ENCODE data around the gene SP2.

Gene SP2

DNA sequence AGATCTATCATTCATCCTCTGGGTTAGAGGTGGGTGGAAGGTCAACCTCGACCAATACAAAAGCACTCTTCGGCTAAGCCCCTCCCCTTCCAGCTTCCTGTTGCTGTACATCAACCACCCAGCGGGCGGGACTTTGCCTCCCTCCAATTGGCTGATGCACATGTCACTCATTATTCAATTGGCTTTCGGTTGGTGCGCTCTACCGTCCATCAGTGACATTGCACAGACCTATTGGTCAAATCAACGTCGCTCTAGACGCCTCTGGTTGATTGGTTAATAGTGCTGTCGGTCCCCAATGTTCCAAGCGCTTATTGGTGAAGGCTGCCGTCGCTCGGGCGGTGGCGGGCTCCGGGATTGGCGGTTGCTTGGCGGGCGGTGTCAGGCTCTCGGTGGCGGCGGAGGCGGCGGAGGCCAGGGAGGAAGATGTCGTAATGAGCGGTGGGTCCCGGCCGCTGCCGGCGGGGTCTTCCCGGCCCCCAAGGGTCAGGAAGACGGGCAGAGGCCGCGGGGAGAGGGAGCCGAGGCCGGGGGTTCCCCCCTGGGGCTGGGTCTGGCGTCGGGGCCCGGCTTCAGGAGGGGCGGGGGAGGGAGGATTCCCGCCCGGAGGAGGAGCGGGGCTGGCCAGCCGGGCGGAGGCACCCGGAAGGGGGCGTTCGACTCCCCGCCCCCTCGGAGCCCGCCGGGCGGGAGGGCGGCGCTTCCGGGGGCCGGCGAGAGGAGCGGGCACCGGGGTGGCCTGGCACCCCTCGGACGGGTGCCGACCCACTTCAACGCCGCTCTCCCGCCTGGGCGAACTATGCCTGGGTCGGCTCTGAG is at the start of gene SP2:
Gene SP2, plus strand, starts transcription at position 381 of the 816 bp plus-strand sequence. Its CDS starts 51 bp downstream, at position 432.
- peak; percentile 97 for DNase-seq (ENCODE audit: low read depth)

DNA sequence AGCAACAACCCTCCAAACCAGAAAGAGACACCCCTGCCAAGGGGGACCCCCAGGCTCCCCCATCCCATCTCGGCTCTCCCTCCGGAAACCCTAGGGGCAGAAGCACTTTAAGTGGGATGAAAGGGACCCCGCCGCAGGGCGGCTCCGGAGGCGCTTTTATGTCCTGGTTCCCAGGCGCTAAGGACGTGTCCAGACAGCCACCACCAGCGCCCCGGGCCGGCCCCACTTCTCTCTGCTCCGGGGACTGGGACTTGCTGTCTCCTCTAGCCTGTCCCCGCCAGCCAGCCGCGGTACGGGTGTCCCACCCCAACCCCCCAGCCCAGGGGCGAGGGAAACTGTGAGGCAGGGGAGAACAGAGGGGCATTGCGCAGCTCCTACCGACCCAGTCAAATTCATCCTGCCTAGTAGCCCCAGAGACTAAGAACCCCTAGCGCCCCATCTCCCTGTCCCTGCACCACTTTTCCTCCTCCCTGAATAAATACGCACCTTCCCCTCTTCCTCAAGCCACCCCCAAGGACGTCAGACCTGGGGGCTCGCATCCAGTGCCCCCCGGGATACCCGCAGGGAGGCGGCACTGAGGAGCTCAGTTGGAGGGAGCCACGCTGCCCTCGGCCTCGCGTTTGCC is 49.2 kb upstream of the SP2 start:
- DNase-seq (ENCODE audit: low read depth) = no peak

DNA sequence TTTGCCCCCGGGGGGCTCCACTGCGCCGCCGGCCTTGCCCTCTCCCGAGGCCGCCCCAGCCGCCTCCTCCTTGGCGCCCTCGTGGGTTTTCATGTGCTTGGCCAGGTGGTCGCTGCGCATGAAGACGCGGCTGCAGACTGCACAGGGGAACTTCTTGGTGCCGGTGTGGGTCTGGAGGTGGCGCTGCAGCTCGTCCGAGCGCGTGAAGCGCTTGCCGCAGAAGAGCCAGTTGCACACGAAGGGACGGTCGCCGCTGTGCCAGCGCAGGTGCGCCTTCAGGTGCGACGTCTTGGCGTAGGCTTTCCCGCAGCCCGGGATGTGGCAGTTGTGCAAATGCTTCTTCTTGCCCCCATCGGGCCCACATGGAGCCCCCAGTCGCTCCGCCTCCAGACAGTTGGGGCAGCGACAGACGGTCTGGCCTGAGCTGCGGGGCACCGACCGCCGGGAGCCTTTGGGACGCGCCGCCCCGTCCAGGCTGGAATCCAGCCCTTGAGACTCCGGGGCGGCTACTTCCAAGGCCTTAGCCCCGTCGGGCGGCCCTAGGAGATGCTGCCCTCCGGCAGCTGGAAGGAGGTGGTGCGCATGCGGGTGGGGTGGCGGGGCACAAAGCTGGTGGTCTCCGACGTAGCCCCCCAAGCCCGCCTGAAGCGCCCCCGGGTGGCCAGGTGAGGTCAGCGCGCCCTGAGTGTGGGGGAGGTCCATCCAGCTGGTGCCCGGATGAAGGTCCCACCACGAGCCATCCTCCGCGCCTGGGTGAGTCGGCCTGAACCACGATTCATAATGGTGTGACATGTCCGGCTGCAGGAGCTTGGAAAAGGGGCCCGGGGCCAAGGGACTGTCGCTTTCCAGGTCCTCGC is 48.5 kb upstream of the SP2 start:
- no peak for DNase-seq (ENCODE audit: low read depth)

DNA sequence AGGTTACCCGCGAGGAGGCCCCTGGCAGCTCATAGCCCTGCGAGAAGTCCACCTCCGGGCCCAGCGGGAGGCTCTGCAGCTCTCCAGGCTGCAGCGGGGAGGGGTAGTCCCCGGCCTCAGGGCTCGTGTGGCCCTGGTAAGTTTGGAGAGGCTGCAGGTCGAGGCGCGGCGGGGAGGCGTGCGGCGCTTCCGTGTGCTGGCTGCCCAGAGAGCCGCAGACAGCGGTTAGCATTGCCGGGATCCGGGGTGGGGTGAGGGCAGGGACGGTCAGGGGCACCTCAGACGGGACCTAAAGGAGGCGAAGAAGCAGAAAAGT is 47.9 kb upstream of the SP2 start:
- no peak for DNase-seq (ENCODE audit: low read depth)

DNA sequence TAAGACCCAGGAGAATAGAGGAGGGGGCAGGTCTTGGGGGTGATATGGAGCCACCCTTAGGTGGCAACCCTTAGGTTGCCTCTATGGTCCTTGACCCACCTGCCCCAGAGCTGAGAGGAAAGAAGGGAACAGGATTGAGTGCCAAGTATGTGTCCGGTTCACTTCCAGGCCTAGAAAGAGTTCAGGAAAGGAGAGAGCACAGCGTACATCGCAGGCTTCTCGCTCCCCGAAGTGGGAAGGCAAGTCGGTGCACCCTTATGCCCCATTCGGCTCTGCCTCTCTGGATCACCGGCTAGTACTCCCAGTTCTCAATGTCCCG is 45.7 kb upstream of the SP2 start:
- DNase-seq (ENCODE audit: low read depth) = no peak

DNA sequence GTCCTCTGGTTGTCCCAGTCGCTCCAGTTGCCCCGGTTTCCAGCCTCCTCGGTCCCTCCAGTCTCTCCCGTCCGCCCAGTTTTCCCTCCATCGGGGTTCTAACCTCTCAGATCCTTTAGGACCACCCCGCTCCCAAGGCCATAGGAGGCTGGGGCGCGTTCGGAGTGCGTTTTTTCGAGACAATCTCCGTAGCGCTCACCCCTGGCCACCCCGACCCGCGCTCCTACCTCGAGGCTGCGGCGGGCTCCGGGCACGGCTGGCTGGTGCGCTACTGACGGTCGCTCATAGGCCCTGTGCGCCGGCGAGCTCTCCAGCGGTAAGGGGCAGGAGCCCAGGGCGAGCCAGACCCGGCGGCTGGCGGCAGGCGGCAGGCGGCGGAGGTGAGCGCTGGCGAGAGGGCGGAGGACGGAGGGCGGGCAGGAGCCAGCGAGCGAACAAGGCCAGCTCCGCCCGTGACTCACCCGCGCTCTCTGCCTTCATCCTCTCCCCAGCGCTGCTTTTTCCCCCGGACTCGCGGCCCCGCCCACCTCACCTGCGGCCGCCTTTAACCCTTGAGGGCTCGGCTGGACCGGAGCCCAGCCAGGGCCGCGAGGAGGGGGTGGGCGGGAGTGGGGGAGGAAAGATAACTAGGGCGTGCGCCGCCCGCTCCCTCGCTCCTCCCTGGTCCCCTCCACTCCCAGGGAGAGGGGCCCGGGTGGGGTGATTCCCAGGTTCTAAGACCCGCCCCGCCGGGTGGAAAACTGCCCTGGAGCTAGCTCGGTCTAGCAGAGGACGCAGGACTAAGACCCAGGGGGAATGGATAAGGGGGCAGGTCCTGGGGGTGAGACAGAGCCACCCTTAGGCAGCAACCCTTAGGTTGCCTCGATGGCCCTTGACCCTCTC is 45.1 kb upstream of the SP2 start, which contains the start of gene SP6:
Gene SP6, minus strand, starts transcription at position 472 of the 882 bp plus-strand sequence. CDS start 2,734 bp downstream, outside the sequence.
- DNase-seq (ENCODE audit: low read depth) = peak; percentile 55

DNA sequence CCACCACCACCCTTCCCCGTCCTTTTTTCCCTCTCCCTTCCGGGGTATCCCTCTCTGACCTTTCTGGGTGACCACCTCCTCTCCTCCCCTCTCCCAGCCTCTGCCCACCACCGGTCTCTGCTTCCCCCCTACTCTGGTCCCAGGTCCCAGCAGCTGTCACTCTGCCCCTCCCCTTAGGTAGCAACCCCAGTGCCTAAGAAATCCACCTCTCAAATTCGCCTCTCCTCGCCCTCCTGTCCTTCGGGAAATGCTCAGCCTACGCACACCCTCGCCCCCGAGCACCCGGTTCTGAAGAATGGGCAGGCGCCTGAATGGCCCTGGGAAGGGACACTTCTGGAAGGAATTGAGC is 44.3 kb upstream of the SP2 start:
- DNase-seq (ENCODE audit: low read depth) = no peak

DNA sequence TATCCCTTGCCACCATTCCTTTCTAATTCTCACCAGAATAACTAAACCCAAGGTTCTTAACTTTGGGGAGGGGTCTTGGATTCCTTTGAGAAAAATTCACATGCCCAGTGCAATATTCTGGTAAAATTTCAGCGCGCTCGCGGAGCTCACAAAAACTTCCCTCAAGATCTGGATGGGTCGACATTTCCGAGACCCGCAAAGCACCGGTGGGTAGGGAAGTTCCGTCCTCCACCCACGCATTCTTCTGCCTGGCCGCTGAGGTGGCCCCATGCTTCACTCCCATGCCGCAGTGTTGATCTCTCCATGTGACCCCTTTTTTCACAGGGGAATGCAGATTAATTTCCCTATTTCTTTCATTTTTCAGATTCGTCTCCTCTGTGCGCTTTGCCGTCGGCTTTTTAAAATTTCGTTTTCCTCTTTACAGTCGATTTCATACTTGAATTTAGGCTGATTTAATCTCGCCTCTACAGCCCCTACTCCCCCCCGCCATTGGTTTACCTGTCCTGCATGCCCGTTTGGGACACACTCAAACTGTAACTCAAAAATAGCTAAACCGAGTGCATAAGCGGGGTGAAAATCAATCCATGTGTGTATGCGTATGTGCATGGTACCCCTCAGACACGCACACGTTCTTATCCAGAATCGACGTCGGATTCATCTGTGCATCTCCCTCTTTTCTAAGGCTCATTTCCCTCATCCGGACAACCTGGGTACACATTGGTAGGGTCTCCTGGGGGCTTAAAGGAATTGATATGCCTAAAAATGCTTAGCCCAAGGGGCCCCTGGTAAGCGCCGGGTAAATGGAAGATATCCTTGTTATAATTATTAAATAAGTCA is 43.7 kb upstream of the SP2 start:
- no peak for DNase-seq (ENCODE audit: low read depth)

DNA sequence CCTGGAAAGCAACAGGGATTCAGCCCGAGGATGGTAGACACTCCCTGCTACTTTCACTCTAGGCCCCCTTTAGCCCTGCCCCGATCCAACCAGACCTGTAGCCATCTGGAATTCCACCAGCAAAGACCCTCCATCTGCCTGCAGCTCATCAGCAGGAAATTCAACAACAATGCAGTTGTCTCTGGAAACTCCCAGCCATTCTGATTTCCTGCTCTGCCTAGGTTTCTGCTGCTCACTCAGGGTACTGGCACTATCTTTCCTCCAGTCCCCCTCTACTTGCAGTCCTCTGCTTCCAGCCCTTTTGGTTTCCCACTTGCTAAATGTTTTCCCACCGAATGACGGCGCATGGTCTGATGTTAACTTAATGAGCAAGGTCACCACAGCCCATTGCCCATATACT is 42.4 kb upstream of the SP2 start:
- no peak for DNase-seq (ENCODE audit: low read depth)

DNA sequence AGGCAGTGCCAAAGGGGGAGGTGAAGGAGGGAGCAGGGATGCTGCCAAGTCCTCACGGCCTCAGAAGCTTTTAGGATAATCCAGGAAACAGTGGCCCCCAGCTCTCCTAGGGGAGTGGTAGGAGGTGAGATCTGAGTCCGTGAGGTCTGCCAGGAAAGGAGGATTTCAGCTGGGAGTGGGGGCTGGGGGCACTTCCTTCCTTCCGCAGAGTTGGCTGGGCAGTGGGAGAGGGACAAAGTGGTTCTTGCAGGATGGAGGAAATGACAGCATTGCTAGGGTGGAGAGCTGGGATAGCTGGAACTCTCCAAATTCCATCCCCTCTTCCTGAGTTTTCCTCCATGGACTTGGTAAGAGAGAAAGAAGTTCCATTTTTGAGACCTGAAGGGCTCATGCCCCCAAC is 40.3 kb upstream of the SP2 start:
- no peak for DNase-seq (ENCODE audit: low read depth)

DNA sequence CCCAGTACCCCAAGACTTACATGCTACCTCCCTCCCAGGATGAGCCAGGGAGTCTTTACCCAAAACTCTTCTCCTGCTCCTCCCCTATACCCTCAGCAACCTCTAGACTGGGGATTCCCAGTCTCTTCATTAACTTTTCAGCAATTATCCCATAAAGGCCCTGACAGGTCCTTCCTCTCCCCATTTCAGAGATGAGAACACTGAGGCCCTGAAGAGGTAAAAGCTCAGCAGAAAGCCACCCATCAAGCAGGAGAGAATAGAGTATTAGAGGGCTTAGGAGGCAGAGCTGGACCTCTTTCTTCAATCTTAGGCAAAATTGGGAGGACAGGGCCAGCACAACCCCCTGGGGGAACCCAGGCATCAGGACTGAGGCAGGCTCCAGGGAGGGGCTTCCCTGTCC is 39.2 kb upstream of the SP2 start:
- DNase-seq (ENCODE audit: low read depth) = no peak

DNA sequence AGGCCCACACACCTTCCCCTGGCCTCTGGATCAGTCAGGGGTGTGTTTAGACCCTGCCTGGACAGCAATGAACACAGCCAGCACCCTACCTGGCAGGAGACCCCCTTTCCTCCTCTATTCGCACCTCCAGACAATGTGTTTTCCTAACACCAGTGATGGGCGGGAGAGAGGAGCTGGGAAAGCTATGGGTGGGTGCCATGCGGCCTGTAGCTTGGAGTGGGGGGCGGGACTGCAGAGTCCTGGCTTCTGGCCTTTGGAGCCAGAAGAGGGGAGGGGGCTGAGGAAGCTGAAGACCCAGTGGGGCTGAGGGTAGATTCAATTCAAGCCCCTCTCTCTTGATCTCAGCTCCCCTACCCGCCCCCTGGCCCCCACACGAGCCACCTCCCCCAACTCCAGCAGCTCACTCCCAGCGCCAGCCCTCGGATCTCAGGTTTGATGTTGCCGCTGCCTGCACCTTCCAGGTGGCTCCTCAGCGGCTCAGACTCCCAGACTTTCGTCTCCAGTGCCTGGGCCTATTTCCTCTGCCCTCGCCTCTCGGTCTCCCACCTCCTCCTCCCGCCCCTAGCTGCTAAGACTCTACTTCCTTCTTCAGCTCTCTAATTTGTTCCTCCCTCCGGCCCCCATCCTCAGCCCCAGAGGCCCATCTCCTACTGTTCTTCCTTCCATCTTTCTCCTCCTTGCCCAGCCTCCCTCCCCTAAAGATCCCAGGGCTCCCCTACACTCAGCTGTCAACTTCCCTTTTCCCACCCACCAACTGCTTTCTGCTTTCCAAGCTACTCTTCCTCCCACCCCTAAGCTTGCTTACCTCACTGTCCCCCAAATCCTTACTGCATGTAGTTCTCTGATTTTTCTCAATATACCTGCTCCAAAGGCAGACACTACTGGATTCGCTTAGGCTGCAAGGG is 38.2 kb upstream of the SP2 start:
- DNase-seq (ENCODE audit: low read depth) = no peak

DNA sequence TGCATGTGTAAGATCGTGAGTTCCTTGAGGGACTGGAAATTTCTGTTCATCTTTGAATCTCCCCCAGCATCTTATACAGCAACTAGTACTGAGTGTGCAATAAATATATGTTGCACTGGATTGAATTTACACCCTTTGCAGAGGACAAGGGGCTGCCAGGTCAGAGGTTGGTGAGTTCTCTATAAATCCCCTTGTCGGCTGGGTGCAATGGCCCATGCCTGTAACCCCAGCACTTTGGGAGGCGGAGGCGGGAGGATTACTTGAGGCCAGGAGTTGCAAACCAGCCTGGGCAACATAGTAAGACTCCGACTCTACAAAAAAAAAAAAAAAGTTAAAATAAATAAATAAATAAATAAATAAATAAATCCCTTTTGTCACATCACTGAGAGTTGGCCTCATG is 35.6 kb upstream of the SP2 start:
- no peak for DNase-seq (ENCODE audit: low read depth)

DNA sequence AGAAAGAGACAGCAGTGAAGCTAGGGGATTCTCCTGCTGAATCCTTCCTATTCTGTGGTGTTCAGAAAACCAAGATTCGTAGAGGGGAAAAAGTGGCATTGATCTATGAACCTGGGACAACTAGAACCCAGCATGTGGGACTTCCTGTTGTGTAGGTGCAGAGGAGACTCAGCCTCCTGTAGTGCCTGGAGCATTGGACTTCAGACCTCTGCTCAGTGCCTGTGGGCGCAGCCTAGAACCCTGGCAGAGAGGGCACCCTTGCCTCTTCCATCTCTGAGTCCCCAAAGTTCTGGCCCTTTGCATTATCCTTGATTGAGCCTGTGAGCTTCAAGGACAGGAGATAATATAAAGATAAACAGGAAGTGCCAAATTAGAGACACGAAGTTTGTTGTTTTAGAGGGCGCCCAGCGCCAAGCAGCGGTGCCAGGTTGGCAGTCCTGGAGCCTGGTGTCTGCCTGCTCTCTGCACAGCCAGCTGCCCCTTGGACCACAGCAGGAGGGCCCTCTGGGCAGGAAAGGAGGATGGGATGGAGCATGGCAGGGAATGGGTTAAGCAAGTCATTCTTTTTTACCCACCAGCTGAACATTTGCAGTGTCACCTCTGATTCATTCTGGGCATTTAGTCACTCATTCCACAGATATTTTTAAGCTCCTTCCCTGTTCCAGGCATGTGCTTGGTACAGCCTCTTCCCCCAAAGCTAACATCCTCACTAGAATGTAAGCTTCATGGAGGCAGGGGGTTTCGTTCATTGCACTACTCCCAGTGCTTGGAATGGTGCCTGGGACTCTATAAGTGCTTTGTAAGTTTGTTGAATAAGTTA is 33.2 kb upstream of the SP2 start:
- DNase-seq (ENCODE audit: low read depth) = no peak

DNA sequence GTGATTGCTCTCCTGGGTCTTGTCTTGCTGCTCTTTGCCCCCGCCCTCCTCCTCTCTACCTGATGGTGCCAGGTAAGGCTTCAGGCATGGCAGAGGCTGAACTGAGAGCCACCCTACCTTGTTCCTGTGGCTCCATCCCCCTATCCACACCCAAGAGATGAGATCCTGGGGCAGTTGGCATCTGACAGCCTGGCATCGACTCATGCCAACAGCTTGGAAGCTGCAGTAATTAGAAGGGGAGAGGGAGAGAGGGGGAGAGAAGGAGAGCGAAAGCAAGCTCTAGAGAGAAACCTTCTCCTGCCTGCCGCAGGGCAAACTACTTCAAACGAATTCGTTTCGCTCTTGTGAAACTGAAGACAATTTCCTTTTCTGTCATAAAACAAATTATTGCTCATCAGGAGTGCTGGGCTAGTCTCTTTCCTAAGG is 31.2 kb upstream of the SP2 start:
- DNase-seq (ENCODE audit: low read depth) = no peak

DNA sequence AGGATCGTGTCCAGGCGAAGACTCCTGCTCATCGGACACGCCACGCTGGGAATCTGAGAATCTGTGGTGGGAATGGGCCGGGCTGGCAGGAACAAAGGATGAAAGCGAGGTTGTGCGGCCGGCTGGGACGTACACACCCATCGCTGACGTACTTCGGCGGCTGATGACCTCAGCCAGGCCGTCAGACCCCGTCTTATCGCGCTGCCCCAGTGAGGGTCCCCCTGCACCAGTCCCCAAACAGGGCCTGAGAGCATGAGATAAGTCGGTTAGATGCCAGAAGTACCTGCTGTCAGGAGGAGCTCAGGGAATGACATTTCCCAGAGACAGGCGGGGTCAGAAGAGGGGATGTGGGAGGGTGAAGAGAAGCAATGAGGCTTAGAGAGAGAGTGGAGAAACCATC is 29.1 kb upstream of the SP2 start:
- no peak for DNase-seq (ENCODE audit: low read depth)

DNA sequence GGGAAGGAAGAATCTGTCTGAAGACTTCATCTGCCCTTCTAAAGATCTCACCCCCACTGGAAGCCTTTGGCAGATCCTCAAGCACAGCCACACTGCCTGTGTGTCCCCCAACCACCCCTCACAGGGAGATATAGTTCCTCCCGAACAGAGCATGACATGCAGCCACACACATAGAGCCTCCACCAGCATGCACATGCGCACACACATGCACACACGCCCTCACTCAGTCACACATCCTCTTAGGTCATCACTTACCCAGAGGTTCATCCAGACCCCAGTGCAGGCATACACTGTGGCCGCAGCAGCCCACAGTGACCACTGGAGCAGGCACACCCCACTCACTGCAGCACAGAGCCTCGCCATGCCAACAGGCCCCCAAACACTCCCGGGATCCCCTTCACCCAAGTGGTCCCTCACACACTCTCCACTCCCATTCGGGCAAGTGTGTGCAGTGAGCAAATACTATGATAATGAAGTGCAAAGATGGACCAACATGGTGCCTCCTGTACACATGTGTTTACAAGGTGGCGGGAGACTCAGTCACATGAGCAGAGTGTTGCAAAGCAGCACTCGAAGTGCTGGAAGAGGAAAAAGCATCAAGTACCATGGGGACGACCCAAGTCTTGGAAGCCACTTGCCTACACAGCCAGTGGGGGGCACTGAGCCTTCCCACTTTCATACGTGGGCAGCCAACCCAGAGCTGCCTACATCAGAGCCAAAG is 28.1 kb upstream of the SP2 start:
- DNase-seq (ENCODE audit: low read depth) = no peak

DNA sequence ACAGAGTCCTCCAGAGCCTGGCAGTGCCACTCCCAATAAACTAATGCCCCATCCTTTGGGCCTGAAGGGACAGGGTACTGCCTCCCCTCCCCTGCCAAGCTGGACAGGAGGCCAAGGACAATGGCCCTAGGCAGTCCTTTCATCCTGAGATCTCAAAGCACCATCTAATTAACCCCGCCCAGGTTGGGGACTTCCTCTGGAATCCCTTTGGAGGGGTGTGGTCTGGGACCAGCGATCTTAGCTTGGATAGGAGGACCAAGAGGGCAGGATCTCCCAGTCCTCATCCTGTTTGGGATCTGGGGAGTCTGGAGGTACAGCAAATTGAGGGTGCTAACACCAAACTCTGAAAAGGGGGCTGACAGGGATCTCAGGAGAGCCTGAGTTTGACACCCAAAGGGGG is 26.9 kb upstream of the SP2 start:
- DNase-seq (ENCODE audit: low read depth) = no peak

DNA sequence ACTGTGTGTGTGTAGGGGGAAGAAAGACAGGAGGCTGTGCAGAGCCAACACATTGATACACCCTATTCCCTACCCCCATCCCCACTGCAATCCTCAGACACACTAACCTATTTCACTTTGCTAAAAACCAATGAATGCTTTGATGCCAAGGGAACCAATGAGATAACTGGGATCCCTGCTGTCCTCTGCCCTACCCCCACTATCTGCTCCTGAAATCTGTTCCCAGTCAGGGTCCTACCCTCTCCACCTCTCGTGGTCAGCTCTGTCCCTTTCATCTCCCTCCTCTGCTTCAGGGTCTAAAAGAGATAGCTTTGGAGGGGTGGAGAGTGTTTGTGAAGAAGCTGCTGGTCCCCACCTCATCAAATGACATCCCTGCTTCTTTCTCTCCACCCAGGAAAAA is 26.0 kb upstream of the SP2 start:
- DNase-seq (ENCODE audit: low read depth) = no peak

Measured in activated T-cell treated with anti-CD3 and anti-CD28 coated beads for 1 hour (primary cell).